NCI-H2081 (cell line): ENCODE measurements around the gene KYAT1.
A peak's percentile ranks its signal among the peaks of the same experiment; 100 is the strongest.

Experiments used
- DNase-seq, 2 experiments: peaks; one replicate each; lab custom pipeline; 2025; lab: John Stamatoyannopoulos, UW

The KYAT1 gene

GRCh38 chr9:128908372-128908771, 26.6 kb upstream of the KYAT1 start:
- DNase-seq = no peak

GRCh38 chr9:128906741-128907140, 25.0 kb upstream of the KYAT1 start:
- no peak for DNase-seq

GRCh38 chr9:128905964-128906363, 24.2 kb upstream of the KYAT1 start:
- no peak for DNase-seq

GRCh38 chr9:128903871-128904620, 22.3 kb upstream of the KYAT1 start:
- DNase-seq = no peak

DNA sequence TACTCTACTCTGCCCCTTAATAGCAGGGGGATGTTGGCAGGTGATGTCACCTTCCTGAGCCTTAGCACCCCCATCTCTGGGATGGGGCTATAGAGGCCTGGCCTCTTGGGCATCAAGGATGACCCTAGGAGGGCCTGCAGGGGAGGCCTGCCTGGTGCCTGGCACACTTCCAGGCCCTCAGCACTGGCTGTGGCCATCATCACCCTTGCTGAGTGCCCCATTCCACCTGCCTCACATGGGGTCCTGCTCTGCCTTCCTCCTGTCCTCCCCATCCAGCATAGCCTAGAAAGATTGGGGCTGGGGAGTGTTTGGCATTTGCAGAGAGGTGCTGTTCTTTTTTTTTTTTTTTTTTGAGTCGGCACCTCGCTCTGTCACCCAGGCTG, 21.3 kb upstream of the KYAT1 start:
- no peak for DNase-seq

DNA sequence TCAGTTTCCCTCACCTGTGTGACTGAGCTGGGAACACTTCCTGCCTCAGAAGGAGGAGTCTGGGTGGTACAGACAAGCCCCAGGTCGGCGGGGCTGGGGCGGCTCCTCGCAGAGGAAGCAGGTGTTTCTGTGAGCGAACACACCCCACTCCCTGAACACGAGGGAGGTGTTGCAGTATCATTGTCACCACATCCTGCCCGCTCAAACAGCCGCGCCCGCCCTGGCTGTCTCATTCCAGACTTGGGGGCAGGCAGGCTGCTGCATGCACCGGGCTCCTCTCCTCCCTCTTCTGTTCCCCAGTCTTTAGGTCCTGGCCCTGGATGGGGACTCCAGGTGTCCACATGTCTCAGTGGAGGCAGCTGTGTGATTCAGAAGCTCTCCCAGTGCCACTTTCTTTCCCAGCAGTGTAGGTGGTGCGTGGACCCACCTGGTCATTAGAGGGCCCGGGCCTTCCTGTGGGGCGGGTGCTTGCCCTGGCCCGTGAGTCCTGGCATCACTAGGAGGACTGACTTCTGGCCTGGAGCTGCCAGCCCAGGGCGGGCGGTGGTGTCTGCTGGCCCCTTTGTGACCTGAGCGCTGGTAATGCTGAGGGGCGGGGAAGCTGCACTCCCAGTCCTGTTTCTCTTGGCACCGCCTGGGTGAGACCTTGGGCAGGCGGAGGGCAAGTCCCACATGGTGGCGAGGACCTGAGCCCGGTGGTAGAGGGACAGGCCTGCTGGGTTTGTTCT, 20.8 kb upstream of the KYAT1 start:
- DNase-seq = peak; percentile 57 to 76

- DNase-seq = no peak
Observed at GRCh38 chr9:128901822-128902221, 20.1 kb upstream of the KYAT1 start.

GRCh38 chr9:128901379-128901778, 19.6 kb upstream of the KYAT1 start:
- DNase-seq = no peak

- no peak for DNase-seq
Observed at GRCh38 chr9:128899566-128900322, 18.0 kb upstream of the KYAT1 start.

GRCh38 chr9:128898845-128899565, 17.3 kb upstream of the KYAT1 start:
- DNase-seq = no peak

DNA sequence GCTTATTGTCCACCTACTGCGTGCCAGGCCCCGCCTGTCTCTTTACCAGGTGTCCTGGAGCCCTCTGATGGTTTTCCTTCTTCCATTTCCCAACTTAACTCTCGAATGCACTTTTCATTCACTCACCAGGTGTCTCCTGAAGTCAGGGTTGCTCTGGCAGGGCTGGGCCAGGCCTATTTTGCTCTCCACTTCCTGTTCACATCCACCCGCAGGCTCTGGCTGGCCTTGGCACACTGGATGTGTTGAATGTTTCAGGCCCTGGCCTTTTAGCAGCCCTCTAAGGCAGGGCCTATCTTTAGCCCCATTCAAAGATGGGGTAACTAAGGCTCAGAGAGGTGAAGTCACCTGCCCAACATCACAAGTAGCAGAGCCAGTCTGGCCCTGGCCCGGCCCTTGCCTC, 16.6 kb upstream of the KYAT1 start:
- no peak for DNase-seq

DNA sequence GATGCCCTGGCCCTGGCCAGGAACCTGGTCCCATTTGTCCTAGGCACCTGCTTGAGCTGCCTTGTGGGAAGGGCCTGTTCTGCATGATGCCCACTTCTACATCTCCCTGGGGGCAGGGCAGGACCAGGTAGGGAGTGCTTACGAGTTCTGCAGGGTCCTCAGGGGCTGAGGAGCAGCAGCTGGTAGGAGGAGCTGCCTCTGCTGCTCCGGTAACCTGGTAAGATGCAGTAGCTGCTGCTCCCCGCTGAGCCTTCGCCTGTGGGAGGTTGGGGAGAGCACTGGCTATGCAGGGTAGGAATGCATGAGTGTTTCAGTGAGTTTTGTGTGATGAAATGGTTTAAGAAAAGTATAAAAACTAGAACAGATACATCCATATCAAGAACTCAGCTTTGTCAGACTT, 13.8 kb upstream of the KYAT1 start:
- no peak for DNase-seq

GRCh38 chr9:128894764-128895163, 13.0 kb upstream of the KYAT1 start:
- DNase-seq = no peak

DNA sequence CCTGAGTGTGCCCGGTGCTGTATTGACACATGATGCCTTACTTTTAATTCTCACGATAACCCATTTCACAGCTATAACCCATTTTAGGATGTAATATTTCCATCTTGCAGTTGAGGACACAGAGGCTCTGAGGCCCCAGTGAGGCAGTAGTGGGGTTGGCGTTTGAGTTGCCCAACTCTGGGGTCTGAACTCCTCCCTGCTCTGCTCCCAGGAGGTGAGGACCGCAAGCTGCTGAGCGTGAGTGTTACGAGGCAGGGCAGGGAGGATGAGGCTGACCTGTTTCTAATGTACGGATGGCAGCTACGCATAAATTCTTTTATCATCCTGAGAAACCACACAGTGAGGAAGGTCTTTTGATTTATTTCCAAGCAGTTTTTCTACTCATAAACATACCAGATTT, 11.6 kb upstream of the KYAT1 start:
- no peak for DNase-seq

- no peak for DNase-seq
Observed at GRCh38 chr9:128892221-128892921, 10.6 kb upstream of the KYAT1 start.

GRCh38 chr9:128891321-128892220, 9.8 kb upstream of the KYAT1 start:
- no peak for DNase-seq

GRCh38 chr9:128887914-128888350, 6.2 kb upstream of the KYAT1 start:
- peak in 1 of 2 experiments; percentile 7 for DNase-seq

DNA sequence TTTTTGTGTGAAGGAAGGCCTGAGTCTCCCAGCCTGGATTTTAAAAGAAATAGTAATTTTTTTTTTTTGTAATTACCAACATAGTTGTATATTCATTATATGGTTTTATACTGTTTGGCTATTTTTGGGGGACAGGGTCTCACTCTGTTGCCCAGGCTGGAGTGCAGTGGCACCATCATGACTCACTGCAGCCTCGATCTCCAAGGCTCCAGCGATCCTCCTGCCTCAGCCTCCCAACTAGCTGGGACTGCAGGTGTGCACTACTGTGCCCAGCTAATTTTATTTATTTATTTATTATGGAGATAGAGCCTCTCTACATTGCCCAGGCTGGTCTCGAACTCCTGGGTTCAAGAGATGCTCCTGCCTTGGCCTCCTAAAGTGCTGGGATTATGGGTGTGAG, 5.3 kb upstream of the KYAT1 start:
- no peak for DNase-seq

GRCh38 chr9:128886211-128886891, 4.6 kb upstream of the KYAT1 start:
- no peak for DNase-seq

- no peak for DNase-seq
Observed at GRCh38 chr9:128885798-128886197, 4.0 kb upstream of the KYAT1 start.
